ENCODE measurements around the gene SPRYD7.
"Not testable (repeated sequence)": the region's sequence is repeated elsewhere in the genome, so short reads cannot be mapped to it uniquely, and the experiment has no call there.

SPRYD7 gene

DNA sequence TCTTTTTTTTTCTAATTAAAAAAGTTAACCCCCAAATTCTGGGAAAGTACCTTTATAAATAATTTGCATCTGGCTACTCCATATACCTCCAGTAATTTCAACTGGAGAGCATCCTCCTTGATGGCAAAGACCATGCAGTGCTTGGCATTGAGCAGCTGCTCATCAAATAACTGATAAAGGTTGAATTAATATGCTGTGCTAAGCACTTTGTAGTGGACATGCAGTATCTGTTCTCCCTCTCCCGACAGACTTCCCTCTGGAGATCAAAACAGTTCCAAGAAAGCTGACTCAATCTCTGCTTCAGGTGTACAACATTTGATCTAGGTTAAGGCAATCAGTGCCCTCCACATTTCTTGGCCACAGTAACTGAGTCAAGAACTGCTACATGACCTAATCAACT lies 3.3 kb downstream of the SPRYD7 start:
- DNase-seq (ENCODE audit: low read depth), result peak; percentile 5

DNA sequence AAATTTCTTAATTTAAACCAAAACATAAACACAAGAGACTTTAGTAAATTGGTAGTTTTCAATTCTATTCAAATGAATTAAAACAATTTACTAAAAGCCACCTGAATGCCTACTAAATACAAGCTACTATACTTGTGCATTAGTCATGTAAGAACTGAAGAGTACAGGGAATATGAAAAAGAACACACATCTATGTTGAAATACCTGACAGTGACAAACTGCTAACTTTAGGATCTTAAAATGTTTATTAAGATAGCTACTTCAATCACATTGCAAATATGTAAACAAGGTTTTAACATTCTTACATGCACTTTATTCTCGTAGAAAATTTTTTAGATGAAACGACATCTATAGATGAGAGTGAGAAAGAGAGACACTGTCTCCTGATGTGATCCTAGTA lies 4.1 kb downstream of the SPRYD7 start:
- peak; percentile 81 for DNase-seq (ENCODE audit: low read depth)

DNA sequence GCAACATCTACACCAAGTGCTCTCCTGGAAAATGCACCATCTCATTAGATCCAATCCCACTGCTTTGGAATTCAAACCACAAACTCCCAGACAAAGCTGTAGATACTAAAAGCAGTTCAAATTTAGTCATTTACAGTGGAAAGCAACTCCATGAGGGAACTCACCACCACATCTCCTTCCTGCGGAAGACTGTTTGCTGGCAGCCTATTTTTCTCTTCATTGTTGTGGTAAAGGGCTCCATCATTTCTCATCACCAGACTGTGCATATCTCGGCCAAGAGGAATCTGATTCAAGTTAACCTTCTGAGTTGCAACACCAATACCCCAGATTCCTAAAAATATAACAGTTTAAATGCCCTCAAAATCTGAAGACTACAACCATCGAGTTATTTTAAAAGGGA lies 8.4 kb downstream of the SPRYD7 start:
- DNase-seq (ENCODE audit: low read depth), result peak; percentile 95

DNA sequence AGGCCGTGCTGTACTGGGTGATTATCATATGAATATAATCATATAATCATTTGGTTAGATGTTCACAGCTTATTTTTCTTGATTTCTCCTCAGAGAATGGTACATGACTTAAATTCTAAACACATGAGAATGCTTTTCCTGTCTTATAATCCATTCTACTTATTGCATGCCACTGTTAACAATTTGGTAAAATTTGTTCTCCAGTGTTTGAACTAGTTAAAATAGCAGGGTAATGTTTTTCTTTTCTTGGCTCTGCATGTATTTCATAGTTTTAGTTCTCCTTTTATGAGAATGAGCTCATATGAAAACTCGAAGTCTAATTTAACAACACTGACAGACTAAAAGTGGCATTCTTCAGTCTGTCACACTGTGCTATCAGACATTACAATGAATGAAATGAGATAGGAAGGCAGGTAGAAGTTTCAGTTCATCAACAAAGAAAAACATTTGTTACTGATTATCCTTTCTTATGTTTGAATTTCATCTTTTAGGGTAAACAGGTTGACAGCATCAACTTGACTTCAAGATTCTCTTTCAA lies 10.2 kb downstream of the SPRYD7 start:
- DNase-seq (ENCODE audit: low read depth), result no peak

DNA sequence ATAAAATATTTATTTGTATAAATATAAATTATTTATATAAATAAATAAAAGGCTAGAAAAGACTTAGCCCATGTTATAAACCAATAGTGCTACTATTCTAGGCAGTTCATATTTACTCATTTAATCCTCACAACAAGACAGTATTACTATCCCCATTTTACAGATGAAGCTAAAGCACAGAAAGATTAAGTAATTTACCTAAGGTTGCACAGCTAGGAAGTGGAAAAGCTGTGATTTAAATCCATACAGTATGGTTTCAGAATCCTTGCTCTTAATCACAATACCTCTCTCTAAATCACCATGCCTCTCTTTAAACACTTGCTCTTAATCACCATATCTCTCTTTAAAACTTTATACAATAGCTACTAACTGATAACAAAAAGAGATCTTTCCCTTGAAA lies 13.8 kb downstream of the SPRYD7 start:
- DNase-seq (ENCODE audit: low read depth), result no peak

DNA sequence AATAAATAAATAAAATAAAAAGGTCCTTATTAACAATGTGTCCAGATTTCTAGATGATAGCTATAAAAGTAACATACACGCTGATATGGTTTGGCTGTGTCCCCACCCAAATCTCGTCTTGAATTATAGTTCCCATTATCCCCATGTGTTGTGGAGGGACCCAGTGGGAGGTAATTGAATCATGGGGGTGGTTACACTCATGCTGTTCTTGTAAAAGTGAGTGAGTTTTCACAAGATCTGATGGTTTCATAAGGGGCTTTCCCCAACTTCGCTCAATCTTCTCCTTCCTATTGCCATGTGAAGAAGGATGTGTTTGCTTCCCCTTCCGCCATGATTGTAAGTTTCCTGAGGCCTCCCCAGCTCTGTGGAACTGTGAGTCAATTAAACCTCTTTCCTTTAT lies 15.2 kb downstream of the SPRYD7 start:
- not testable (repeated sequence) for DNase-seq (ENCODE audit: low read depth)

DNA sequence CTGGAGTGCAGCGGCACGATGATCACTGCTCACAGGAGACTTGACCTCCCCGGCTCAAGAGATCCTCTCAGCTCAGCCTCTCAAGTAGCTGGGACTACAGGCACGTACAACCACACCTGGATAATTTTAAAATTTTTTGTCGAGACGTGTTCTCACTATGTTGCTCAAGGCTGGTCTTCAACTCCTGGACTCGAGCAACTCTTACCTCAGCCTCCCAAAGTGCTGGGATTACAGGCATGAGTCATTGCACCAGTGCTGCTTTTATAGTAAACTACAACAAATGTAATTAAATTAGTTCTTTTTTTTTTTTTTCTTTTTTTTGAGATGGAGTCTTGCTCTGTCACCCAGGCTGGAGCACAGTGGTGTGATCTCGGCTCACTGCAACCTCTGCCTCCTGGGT lies 18.0 kb downstream of the SPRYD7 start:
- DNase-seq (ENCODE audit: low read depth), result peak; percentile 53

DNA sequence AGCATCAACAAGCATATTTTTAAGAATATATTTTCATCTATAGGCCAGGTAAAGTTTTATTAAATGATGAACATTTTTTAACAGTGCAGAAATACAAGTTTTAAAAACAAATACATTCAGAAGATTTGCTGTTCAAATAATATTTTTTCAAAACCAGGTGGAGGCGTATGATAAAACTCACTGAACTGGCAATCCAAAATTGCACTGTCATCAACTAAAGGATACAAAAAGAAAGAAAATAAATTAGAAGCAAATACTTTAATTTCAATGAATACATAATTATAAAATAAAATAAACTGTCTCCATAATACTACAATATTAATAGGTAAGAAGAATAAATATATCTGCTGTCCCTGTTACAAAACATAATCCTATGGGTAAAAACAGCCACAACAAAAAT lies 21.2 kb downstream of the SPRYD7 start:
- no peak for DNase-seq (ENCODE audit: low read depth)

DNA sequence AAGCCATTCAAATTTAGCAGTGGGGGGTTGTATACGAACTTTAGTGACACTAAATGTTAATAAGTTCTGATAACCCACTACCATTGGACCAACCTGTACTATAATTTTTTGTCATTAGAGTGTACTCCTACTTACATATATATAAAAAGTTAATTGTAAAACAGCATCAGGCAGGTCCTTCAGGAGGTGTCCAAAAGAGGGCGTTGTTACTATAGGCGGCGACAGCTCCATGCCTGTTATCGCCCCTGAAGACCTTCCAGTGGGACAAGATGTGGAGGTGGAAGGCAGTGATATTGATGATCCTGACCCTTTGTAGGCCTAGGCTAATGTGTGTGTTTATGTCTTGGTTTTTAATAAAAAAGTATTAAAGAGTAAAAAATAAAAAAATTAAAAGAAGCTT lies 27.5 kb downstream of the SPRYD7 start:
- no peak for DNase-seq (ENCODE audit: low read depth)

DNA sequence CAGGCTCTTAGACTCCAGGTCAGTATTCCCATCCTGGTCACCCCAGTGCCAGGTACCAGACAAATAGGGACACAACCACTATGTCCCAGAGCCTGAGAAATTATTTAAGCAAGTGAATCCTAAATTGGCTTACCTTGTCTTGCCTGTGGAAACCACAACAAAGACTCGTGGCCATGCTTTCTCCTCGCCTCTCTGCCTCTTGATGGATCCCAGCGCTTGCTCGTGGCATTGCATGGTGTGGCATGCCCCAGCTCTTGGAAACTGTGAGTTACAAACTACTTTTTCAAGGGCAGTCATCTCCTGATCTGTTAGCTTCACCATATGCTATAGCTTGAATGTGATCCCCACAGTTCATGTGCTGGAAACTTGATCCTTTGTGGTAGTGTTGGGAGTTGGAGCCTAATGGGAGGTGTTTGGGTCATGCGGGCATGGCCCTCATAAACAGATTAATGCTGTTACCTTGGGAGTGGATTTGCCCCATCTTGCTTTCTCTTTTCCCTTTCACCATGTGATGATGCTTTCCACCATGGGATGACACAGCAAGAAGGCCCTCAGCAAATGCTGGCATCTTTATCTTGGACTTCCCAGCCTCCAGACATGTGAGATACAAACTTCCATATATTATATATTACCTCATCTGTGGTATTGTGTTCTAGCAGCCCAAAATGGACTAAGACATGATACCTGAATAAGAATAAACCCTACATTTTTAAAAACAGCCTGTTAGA lies 31.2 kb downstream of the SPRYD7 start:
- peak; percentile 31 for DNase-seq (ENCODE audit: low read depth)

DNA sequence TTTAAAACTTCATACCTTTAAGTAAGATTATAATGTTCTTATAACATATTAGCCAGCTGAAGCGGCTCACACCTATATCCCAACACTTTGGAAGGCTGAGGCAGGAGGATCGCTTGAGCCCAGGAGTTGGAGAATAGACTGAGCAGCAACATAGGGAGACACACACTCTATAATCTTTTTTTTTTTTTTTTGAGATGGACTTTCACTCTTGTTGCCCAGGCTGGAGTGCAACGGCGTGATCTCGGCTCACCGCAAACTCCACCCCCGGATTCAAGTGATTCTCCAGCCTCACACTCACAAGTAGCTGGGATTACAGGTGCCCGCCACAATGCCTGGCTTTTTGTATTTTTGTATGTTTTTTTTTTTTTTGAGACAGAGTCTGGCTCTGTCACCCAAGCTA lies 37.3 kb downstream of the SPRYD7 start:
- DNase-seq (ENCODE audit: low read depth), result no peak

DNA sequence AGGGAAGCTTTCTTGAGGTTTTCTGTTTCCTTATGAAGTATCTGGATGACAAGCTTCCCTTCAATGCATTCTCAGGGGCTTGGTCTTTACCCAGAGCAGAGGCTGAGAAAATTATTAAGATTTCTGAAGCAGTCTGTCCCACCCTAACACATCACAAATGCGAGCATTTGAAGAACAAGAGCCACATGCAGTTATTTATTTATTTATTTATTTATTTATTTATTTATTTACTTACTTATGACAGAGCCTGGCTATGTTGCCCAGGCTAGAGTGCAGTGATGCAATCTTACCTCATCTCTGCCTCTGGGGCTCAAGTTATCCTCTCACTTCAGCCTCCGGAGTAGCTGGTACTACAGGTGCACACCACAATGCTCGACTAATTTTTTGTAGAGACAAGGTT lies 38.4 kb downstream of the SPRYD7 start:
- no peak for DNase-seq (ENCODE audit: low read depth)

DNA sequence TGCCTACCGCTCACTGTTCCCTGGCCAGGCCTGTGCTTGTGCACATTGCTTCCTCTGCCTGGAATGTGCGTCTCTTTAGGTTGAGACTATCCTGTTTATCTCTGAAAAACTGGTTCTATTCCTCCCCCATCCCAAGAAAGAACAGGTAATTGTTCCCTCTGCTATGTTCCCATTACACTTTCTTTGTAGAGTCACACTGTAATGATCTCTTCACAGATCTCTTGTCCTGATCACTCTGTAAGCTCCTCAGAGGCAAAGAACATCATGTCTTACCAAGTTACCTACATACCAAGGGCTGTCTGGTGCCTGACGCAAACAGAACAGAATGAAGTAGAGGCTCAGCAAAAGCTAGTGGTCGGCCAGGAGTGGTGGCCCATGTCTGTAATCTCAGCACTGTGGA lies 40.3 kb downstream of the SPRYD7 start:
- no peak for DNase-seq (ENCODE audit: low read depth)

DNA sequence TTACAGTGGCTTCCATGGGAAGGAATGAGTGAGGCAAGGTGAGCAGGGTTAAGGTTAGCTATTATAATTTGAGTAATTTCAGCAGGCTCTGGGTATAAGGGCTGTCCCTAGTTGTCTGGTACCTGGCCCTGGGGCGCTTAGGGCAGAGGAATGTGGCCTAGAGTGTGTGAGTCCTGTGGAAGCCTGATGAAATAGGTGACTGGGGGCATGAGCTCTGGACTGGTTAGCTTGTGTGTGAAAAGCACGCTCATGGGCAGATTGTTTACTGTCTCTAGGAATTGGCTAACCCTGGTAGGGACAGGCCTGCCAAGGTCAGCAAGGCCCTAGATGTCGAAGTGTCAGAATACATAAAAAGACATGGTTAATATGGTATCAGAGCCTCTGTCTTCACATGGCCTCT lies 42.5 kb downstream of the SPRYD7 start:
- DNase-seq (ENCODE audit: low read depth), result no peak

DNA sequence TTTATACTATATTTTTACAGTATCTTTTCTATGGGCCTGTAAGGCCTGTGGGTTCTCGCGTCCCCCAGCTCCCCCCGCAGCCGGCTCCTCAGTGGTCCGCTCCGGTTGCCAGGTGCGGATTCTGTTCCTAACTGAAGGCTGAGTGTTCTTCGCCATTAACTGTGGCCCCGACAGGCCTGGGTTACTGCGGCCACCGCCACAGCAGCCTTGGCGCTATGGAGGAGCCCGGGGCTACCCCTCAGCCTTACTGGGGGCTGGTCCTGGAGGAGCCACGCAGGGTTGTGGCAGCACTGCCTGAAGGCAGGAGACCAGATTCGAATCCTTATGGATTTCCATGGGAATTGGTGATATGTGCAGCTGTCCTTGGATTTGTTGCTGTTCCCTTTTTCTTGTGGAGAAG lies 45.8 kb downstream of the SPRYD7 start:
- no peak for DNase-seq (ENCODE audit: low read depth)

DNA sequence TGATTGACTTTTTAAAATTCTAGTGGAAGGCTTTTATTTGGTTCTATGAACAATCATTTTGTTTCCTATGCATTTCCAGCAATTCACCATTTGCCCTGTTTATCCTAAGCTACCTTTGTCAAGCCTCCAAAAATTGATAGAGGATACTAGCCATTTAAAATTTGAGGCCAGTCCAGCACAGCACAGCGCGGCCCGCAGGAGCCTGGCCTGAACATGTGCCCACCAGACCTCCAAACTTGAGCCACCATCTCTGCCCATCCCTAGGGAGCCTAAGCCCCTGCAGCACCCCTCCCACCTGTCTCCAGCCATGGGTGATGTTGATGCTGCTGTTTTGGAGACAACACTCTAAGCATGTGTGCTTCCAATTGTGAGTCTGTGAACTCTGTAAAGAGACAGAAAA lies 57.5 kb downstream of the SPRYD7 start:
- no peak for DNase-seq (ENCODE audit: low read depth)

DNA sequence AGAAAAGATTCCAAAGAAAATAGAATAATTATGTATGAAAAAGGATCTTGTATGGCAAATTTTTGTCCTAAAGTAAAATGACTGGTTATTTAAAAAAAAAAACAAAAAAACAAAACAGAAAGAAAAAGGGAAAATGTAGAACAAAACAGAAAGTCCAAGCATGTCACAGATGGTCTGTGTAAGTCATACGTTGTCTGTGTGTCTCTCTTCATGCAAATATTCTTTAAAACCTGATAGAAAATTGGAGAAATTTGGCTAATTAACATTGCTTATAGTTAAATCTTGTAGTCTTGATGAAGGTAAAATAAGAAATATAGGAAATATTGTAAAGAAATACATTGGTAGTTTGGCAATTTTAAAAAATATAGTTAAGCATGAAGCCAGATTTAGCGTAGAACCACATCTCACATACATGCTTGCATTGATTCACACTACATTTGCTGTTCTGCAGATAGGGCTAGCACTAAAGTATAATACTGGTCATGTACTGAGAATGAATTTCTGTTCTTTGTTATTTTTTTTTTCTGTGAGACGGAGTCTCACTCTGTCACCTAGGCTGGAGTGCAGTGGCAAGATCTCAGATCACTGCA lies 58.4 kb downstream of the SPRYD7 start:
- DNase-seq (ENCODE audit: low read depth), result peak; percentile 27

DNA sequence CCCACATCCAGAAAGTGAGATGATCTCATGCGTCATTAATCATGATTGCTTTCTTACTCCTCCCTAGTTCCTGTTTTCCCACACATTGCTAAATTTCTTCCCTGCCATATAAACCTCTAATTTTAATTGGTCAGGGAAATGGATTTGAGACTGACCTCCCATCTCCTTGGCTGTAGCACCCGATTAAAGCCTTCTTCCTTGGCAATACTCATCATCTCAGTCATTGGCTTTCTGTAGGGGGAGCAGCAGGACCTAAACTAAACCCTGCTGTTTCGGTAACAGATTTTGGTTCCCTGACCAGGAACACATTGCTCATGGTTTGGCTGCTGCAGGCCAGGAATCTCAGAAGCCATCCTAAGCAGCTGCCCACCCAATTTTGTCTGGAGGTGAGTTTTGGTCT lies 61.7 kb downstream of the SPRYD7 start:
- peak; percentile 22 for DNase-seq (ENCODE audit: low read depth)

DNA sequence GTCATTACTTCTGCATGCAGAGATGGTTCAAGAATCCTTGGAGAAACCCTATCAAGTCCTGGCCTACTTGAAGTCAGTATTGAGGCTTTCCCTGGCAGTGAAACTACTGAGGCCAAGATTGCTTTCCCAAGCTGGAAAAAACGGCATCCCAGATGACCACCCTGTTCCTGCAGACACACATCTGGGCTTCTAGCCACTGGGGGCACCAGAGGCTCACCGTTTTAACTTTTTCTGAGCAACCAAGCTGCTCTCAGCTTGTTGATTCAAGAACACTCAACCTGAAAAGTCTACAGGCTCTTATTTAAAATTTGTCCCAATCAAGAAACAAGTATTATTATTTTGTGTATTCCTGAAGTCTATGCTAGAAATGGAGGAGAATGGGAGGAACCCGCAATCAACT lies 66.6 kb downstream of the SPRYD7 start:
- DNase-seq (ENCODE audit: low read depth), result peak; percentile 58

DNA sequence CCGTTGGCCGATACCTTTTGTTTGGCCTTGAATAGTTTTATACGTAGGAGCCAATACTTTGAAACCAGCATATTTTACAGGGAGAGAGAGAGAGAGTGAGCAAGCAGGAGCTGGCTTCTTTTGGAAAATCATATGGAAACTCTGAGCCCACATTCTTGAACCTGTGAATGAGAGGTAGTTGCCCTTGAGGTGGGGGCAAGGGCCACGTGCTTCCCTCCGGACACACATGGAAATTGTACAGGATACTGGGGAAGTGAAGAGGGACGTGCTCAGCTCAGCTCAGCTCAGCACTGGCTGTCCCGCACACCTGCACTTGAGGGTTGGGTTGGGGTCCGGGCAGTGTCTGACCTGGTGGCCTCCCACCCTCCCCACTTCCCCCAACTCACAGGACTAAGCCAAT lies 68.3 kb downstream of the SPRYD7 start:
- no peak for DNase-seq (ENCODE audit: low read depth)

DNA sequence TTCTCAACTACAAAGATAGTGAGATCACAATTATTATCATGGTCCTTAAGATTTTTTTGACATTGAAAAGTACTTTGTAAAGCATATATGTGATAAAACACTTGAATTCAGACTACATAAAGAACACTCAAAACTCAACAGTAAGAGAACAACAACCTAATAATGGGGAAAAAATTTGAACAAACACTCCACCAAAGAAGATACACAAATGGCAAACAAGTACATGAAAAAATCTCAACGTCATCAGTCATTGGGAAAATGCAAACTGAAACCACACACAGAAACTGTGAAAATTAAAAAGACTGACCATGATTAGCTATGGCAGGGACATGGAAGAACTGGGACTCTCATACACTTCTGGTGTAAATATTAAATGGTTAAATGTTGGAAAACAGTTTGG lies 70.9 kb downstream of the SPRYD7 start:
- DNase-seq (ENCODE audit: low read depth), result no peak

DNA sequence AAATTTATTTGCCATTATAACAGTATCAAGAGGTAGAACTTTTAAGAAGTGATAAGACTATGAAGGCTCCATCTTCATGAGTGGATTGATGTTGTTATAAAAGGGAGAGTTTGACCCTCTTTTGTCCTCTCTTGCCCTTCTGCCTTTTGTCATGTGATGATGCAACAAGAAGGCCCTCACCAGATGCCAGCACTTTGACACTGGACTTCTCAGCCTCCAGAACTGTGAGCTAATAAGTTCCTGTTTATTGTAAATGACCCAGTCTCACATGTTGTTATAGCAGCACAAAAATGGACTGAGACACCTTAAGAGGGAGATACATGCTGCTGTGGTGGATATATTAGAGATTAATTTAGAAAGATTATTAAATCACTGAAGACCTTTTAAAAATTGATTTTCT lies 71.6 kb downstream of the SPRYD7 start:
- no peak for DNase-seq (ENCODE audit: low read depth)
